HG03575 (cell line): Measurements from ENCODE around the gene UCHL3.
"Not testable (repeated sequence)": the region's sequence is repeated elsewhere in the genome, so short reads cannot be mapped to it uniquely, and the experiment has no call there.

Experiments used
- ATAC-seq: cut with Tn5 transposase; IDR thresholded peaks from one replicate; pipeline ENCODE4 v1.9.1; 2021; ENCODE audit not compliant: unreplicated experiment, insufficient number of reproducible peaks, low FRiP score; ENCODE audit errors: extremely low read depth

The UCHL3 gene

DNA sequence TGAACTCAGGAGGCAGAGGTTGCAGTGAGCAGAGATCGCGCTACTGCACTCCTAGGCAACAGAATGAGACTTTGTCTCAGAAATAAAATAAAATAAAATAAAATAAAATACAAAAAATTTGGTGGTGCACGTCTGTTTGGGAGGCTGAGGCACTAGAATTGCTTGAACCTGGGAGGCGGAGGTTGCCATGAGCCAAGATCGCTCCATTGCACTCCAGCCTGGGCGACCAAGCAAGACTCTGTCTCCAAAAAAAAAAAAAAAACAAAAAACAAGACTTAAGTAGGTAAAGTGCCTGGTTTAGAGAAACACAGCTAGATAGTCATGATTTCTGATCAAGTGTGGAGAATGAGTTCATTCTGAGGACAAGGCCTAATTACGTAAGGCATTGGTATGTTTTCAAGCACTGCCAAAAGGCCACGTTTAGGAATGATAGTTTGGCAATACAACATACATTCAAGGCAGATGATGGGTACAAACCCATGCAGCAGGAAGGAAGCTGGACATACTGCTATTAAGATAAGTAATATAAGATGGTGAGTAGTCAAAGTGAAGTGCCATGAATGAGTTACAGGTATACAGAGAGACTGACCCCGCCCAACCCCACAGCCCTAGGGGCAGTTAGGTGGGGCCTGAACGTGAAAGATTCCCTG is 4.8 kb upstream of the UCHL3 start:
- ATAC-seq: no peak

- not testable (repeated sequence) for ATAC-seq
Observed at GRCh38 chr13:75545386-75545785, 4.2 kb upstream of the UCHL3 start.

- ATAC-seq: no peak
Observed at GRCh38 chr13:75547917-75548316, 1.7 kb upstream of the UCHL3 start.

- ATAC-seq: no peak
Observed at GRCh38 chr13:75550159-75550567, 572 bp downstream of the UCHL3 start.

DNA sequence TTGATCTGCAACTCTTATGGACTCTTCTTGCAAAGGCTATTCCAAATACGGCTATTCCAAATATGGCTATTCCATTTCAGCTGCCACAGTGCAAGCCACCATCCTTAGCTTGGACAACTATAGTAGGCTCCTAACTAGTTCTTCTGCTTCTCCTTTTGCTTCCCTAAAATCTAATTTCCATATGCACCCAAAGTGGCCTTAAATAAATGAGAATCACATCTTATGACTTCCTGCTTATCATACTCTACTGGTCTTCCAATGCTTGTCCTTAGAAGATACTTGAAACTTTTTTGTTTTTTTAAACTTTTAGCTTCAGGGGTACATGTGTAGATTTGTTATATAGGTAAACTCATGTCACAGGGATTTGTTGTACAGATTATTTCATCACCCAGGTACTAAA is 4.9 kb downstream of the UCHL3 start:
- no peak for ATAC-seq

DNA sequence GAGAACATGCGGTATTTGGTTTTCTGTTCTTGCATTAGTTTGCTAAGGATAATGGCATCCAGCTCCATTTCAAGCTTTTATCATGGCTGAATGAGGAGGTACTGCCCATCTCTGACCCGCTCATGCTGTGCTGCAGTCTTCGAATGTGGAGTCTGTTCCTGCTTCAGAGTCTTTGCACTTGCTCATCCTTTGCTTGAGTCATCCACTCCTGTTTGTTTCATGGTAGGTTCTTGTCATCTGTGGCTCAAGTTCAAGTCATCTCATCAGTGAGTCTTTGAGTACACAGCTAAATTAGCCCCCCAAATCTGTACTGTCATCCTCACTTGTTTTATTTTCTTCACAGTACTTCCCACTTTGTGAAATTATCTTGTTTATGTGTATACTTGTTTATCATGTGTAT is 5.4 kb downstream of the UCHL3 start:
- ATAC-seq: no peak

GRCh38 chr13:75555836-75556235 is 6.2 kb downstream of the UCHL3 start:
- ATAC-seq: no peak

DNA sequence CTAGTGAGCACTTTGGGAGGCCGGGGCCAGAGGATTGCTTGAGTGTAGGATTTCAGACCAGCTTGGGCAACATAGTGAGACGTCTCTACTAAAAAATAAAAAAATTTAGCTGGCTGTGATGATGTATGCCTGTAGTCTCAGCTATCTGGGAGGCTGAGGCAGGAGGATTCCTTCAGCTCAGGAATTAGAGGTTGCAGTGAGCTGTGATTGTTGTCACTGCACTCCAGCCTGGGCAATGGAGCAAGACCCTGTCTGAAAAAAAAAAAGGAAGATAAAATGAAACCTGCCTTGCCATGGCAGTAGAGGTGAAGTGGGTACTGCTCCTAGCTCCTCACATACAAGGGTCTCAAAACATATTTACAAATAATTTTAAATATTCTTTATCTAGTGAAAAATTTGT is 7.4 kb downstream of the UCHL3 start:
- ATAC-seq: no peak

GRCh38 chr13:75558145-75558840 is 8.7 kb downstream of the UCHL3 start:
- ATAC-seq: no peak

- no peak for ATAC-seq
Observed at GRCh38 chr13:75566658-75567057, 17.1 kb downstream of the UCHL3 start.

DNA sequence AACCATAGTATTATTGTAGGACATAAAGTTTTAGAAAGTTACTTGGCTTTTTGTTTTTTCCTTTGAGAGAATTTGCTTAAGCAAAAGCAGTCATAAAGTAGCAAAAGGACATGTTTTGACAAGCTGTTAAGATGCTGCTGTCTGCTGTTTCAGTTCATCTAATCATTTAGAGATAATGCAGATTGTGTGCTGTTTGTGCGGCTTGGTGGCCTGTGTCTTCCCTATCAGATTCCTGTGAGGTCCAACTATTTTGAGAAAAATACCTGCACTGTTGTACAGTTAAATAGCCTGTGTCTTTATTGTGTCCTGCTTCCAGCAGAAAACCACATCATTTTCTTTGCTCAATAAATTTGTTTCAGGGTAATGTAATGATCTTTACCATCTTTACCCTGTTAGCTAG is 20.0 kb downstream of the UCHL3 start:
- no peak for ATAC-seq

DNA sequence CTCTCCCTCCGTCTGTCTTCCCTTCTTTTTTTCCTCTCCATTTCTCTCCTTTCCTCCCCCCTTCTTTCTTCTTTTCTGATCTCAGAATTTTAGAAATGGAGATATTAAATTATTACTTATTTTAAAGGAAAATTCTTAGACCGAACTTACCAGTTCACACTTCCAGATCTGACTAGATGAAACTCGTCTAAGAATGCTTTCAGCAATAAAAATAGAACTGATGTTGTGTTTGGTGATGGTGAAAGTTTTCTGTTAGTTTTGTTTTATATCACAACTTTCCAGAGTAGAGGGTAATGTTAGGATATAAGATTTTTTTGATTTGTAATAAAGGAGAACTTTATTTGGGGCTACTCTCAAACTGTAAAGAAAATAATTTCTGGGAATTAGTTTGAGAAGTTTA is 29.9 kb downstream of the UCHL3 start:
- ATAC-seq: no peak

- no peak for ATAC-seq
Observed at GRCh38 chr13:75581874-75582640, 32.5 kb downstream of the UCHL3 start.

- no peak for ATAC-seq
Observed at GRCh38 chr13:75583091-75583490, 33.5 kb downstream of the UCHL3 start.

GRCh38 chr13:75585153-75585552 is 35.6 kb downstream of the UCHL3 start:
- ATAC-seq: no peak

DNA sequence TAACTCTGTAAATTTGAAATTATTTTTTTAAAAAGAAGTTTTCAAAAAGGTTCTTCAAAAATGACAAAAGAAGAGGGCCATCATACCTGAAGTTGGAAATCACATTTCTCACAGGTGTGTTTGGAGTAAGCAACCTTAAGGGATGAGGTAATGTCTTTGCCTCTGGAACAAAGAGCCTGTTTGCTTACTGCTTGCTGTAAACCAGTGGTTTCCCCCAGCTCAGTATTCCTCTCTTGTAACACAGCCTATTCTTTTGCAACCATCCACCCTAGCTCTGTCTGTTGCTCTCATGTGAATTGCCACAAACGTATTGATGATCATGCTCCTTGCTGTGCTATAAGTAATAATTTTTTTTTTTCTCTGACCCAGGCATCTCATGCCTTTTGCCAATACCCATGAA is 38.1 kb downstream of the UCHL3 start:
- no peak for ATAC-seq

DNA sequence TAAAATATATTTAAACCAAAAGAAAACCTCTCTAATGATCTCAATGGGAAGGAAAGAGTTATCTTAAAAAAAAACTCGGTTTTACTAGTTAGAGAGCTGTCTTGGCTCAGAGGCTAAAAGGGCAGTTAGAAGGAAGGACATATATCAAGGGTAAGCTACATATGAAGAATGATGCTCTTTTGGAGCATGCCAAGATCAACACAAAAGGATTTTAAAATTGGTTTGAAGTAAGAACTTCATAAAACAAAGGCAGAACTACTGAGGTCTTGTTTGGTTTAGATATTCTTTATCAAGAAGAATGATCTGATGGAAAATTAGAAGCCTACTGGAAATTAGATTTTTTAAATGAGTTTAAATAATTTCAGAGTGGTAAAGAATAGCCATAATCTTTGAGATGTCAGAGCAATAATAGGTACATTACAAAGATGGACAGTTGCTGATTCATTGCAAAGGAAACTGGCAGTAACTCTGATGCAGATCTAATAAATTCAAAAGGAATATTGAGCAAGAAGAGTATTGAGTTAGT is 47.1 kb downstream of the UCHL3 start:
- no peak for ATAC-seq

DNA sequence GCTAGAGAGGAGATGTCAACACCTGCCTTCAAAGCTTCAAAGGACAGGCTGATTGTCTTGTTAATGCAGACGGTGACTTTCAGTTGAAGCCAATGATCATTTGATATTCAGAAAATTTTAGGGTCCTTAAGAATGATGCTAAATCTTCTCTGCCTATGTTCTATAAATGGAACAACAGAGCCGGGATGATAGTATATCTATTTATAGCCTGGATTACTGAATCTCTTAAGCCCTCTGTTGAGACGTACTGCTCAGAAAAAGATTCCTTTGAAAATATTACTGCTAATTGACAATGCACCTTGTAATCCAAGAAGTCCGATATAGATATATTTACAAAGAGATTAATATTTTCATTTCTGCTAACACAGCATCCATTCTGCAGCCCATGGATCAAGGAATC is 50.8 kb downstream of the UCHL3 start:
- no peak for ATAC-seq

DNA sequence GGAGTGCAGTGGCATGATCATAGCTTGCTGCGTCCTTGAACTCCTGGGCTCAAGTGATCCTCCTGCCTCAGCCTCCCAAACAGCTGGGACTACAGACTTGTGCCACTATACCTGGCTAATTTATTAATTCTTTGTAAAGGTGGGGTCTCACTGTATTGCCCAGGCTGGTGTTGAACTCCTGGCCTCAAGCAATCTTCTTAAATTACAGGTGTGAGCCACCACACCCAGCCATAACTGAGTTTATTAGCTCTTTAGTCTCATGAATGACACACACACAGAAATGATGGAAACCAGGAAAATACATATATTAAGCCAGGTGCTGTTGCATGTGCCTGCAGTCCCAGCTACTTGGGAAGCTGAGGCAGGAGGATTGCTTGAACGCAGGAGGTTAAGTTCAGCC is 53.4 kb downstream of the UCHL3 start:
- no peak for ATAC-seq

GRCh38 chr13:75607447-75607846 is 57.9 kb downstream of the UCHL3 start:
- ATAC-seq: no peak
